Mesenteric fat pad (tissue), 1 donor: ENCODE data around the gene PAX2. TPM values are rescaled to one million over a fixed set of nuclear protein-coding genes. Genes with fewer than 3 reads are reported as not detected.

Source experiments
- DNase-seq: peaks from one replicate; pipeline ENCODE4 v3.0.0-alpha.2; 2020; ENCODE audit warnings: low spot score
- total RNA-seq: library from RNA; stranded (reverse); fragmentation: NEBNext Ultra II Directional; extraction: Animal tissue kit (Norgen Biotek cat#: 25700); gene quantifications from one replicate; pipeline ENCODE4 v1.2.1, GENCODE V29; 2021
- donor health status: DM: yes; HTN: yes; CAD: no.

Gene PAX2
- total RNA-seq, 1 donor from 2014 or later: not detected

GRCh38 chr10:100738055-100738827 is 7.1 kb upstream of the PAX2 start:
- DNase-seq: no peak

DNA sequence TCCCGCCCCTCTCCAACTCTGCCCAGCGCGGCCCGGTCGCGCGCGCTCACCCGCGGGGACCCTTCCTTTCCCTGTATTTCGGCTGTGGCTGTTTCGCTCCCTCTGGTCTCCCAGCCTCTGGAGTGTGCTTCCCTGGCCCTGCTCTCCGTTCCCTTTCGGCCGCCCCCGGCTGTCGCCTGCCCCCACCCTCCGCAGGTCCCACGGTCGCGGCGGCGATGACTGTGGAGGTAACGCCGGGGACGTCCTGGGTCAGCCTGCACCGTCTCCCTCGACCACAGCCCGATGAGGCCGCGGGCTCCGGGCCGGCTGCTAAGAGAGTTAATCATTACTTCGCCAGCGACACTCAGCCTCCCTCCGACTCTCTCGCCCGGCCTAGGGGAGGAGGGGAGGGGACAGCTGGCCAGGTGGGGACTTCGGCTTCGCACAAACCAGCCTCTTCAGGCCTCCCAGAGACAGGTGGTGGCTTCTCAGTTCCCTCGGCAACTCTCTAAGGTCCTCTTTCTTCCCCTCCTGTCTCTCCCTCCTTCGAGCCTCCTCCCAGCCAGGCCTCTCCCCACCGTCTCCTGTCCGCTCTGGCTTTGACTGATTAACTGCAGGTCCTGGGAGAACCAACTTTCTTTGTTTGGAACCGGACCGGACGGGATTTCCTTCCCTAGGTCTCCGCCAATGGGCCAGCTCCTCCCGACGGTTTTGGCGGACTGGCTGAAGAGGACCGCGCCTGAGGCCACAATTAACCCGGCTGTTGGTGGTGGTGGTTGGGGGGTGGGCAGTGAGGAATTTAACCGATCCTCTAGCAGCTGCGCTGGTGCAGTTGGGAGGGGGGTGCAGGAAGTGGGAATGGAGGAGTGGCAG is 5.6 kb upstream of the PAX2 start:
- no peak for DNase-seq

DNA sequence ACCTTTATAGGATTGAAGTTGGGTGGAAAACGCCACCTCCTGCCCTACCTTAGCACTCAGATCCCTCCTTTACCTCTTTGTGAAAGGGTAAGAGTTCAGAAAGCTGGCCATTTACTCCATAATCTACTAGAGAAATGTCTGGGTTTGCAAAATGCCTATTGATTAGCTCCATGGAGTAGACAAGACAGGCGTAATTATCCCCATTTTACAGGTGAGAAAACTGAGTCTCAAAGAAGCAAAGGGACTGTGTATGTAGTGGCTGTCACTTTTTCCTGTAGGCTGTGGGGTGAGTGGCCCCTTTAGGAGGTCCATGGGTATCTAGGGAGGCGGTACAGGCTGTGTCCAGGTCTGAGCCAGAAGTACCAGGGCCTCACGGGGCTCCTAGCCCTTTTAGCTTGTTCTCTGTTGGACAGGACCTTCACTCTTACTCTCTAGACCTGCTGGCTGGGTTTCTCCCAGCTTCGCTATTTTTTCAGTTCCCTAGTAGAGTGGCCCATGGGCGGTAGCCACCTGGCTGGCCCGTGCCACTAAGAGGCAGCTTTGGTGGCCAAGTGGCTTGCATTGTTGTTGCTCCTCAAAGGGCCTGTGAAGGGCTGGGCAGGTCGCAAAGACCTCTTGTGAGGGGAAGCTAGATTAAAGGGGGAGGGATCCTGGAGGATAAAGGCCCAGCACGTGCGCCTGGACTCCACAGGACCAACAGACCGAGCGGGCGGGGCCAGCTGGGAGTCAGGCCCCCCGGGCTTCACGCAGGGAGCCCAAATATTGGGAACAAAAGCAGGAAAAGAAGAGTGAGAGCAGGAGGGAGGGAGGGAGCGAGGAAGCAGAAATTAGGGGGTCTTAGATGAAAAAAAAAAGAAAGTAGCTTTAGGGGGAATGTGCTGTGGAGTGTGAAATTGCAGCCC is 4.7 kb upstream of the PAX2 start:
- DNase-seq: no peak

DNA sequence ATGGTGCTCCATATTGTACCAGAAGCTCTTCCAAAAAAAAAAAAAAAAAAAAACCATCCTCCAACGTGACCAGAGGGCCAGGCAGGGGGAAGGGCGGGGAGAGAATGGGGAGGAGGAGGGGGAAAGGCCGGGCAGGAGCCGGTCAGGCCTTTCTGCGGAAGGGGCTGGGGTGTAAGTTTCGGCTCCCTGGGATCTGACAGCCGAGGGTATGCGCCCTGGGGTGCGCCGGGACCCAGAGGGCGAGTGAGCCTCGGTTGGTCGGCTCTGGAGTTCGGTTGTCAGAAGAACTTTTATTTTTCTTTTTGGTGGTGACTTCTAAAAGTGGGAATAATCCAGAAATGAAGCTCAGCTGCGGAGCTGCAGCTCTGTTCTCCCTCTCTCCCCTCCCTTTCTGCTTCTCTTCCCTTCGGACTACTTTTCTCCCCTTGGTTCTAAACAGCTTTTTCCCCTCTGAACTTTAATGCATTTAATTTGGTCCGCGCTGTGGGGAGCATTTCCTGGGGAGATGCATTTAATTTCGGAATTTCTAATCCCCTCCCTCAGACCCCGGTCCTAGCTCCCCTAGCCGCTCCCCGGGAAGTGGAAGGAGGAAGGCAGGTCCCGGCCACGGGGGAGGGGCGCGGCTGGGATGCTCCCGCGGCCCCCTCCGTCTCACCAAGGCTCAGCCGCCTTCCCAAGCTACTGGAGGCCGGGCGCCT is 3.9 kb upstream of the PAX2 start:
- no peak for DNase-seq

DNA sequence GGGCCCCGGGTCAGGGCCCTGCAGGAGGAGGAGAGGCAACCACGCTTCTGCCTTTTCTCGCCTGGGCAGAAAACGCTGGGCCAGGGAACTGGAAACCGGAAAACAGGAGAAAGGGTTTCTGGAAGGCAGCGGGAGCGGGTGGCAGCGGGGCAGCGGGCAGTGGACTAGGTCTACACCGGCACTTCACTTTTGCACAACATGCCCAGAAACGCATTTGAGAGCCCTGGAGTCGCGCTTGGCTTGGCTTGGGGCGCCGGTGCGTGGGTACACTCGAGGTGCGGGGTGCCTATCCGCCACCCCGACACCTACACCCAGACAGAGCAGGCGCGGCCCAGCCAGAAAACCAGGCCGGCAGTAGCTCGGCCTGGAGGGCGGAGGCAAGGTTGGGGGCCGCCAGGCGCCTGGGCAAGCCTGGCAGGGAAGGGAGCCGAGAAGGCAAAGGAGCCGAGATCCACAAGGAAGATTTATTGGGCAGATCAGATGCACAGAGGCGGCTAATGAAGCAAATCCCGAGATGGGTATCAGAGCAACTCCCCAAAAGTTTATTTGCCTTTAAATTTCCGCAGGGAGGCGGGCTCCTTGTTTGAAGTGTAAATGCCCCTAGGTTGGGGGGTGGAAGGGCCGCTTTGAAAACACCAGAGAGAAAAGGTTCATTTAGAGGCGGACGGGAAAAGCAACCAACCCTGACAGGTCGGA is 3.2 kb upstream of the PAX2 start:
- DNase-seq: no peak

DNA sequence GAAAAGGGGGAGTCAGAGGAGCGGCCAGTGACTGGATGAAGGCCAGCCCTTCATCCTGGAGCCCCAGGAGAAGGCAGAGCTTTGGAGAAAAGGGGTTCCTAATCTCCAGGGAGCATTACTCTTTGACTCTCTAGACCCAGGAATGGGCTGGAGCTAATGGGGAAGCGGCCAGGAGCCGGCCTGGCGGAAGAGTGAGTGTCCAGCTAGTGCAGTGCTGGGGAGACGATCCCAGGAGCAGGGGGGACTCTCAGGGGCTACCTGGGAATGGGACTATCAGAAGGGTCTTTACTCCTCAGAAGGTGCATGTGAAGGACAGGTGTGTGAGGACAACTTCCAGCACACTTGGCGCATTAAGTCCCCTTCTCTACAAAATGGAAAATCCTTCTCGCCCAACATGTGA is 2.4 kb upstream of the PAX2 start:
- no peak for DNase-seq

DNA sequence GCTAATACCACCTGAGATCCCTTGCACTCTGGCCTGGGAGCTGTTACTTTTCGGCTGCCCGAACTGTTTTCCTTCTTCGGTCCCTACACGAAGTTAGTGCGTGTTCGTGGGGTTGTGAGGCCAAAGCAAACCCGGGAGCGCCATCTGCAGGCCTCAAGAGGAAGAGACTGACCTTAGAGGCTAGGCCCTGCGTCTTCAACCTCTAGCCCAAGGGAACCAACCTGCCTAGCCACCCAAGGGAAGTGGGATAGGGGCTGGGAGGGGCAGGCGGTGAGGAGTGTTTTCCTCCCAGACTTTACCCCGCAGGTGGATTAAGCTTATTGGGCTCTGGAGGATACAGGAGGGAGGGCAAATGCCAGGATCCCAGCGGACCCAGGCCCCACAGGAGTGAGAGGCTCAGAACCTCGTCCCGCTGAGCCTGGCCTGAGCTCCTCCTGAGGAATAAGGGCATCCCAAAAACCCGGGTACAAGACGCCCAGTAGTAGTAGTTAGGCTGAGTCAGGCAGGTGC is 1.7 kb upstream of the PAX2 start:
- peak; percentile 74 for DNase-seq

- peak; percentile 79 for DNase-seq
Observed at GRCh38 chr10:100744136-100744986, 1.0 kb upstream of the PAX2 start.

DNA sequence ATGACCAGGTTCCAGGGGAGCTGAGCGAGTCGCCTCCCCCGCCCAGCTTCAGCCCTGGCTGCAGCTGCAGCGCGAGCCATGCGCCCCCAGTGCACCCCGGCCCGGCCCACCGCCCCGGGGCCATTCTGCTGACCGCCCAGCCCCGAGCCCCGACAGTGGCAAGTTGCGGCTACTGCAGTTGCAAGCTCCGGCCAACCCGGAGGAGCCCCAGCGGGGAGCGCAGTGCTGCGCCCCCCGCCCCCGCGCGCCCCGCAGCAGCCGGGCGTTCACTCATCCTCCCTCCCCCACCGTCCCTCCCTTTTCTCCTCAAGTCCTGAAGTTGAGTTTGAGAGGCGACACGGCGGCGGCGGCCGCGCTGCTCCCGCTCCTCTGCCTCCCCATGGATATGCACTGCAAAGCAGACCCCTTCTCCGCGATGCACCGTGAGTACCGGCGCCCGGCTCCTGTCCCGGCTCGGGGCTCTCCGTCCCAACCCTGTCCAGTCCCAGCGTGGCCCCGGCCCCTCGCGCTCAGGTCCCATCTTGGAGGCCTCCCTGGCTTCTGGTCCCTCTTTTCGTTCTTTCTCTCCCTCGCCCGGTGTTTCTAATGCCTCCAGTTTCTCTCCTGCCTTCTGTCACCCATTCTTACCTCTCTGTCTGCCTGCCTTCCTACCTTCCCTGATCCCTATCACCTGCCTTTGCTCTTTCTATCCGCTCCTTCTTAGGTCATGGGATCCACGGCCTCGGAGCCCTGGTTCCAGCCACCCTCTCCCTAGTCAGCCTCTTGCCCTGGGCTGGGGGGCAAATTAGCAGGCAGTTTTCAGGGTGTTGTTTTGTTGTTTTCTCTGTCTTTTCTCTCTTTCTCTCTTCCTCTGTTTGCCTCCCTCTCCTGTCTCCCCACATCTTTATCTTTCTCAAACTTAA is 751 bp downstream of the PAX2 start:
- peak; percentile 87 for DNase-seq

- peak; percentile 24 for DNase-seq
Observed at GRCh38 chr10:100746784-100747455, 1.5 kb downstream of the PAX2 start.

GRCh38 chr10:100747456-100748230 is 2.3 kb downstream of the PAX2 start:
- peak; percentile 78 for DNase-seq

GRCh38 chr10:100748231-100749058 is 3.1 kb downstream of the PAX2 start:
- DNase-seq: peak; percentile 85

- DNase-seq: no peak
Observed at GRCh38 chr10:100749059-100749308, 3.6 kb downstream of the PAX2 start.

- DNase-seq: peak; percentile 82
Observed at GRCh38 chr10:100749309-100750217, 4.2 kb downstream of the PAX2 start.
